Breast epithelium (tissue), 3 donors: ENCODE measurements around the gene ASPG.

Experiments used
- POLR2A ChIP-seq: fragments of 450-650 bp; IDR thresholded peaks from one replicate; pipeline ENCODE4 v1.6.1; 2016; ENCODE audit warnings: antibody characterized with exemption, mild to moderate bottlenecking, moderate library complexity
- POLR2AphosphoS5 ChIP-seq, 3 donors: sonication (generic); formaldehyde crosslinking; IDR thresholded peaks; one replicate each; pipeline ENCODE4 v1.6.1; 2017; ENCODE audit warnings: antibody characterized with exemption in 3 of 3
- TF ChIP-seq, protein P1 (sequence below), 3 donors: fragments of 450-650 bp; IDR thresholded peaks; one replicate each; pipeline ENCODE4 v1.5.1; 2016 to 2017; ENCODE audit warnings: antibody characterized with exemption in 3 of 3, mild to moderate bottlenecking in 3 of 3, moderate library complexity in 3 of 3

DNA sequence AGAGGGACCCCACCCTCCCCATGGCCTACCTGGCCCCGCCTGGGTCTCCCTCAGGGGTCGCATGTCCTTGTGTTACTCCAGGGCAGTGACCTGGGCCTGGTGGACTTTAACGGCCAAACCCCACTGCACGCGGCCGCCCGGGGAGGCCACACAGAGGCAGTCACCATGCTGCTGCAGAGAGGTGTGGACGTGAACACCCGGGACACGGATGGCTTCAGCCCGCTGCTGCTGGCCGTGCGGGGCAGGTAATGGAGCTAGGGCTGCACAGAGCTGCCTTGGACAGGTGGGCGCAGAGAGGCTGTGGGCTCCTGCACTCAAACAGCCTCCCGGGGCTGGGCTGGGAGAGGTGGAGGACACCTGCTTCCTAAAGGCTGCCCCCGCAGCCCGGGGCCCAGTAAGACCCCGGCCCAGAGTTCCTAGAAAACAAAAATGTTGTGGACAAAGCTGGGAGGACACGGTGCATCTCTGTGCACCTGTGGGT lies 21.6 kb downstream of the ASPG start:
- TF ChIP-seq, protein P1, sequence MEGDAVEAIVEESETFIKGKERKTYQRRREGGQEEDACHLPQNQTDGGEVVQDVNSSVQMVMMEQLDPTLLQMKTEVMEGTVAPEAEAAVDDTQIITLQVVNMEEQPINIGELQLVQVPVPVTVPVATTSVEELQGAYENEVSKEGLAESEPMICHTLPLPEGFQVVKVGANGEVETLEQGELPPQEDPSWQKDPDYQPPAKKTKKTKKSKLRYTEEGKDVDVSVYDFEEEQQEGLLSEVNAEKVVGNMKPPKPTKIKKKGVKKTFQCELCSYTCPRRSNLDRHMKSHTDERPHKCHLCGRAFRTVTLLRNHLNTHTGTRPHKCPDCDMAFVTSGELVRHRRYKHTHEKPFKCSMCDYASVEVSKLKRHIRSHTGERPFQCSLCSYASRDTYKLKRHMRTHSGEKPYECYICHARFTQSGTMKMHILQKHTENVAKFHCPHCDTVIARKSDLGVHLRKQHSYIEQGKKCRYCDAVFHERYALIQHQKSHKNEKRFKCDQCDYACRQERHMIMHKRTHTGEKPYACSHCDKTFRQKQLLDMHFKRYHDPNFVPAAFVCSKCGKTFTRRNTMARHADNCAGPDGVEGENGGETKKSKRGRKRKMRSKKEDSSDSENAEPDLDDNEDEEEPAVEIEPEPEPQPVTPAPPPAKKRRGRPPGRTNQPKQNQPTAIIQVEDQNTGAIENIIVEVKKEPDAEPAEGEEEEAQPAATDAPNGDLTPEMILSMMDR (IDR thresholded peaks at IDR 0.05): no peak
- TF ChIP-seq POLR2A: no peak
- no peak for TF ChIP-seq POLR2AphosphoS5 (IDR thresholded peaks at IDR 0.05)
